ENCODE measurements around the gene KNTC1.

DNA sequence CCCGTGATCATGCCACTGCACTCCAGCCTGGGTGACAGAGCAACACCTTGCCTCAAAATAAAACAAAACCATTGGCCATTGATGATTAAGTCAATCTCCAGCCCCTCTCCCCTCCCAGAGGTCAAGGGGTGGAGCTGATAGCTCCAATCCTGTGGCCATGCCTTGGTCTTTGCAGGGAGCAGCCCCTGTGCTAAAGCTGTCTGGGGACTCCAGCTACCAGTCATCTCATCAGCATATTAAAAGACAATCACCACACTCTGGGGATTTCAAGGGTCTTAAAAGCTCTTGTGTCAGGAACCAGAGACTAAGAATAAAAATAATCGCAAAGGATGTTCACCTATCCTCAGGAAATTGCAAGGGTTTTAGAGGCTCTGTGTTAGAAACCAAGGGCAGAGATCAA is 145.5 kb downstream of the KNTC1 start:
- TF ChIP-seq POLR2A (IDR thresholded peaks at IDR 0.05), result no peak
- TF ChIP-seq, protein P1, sequence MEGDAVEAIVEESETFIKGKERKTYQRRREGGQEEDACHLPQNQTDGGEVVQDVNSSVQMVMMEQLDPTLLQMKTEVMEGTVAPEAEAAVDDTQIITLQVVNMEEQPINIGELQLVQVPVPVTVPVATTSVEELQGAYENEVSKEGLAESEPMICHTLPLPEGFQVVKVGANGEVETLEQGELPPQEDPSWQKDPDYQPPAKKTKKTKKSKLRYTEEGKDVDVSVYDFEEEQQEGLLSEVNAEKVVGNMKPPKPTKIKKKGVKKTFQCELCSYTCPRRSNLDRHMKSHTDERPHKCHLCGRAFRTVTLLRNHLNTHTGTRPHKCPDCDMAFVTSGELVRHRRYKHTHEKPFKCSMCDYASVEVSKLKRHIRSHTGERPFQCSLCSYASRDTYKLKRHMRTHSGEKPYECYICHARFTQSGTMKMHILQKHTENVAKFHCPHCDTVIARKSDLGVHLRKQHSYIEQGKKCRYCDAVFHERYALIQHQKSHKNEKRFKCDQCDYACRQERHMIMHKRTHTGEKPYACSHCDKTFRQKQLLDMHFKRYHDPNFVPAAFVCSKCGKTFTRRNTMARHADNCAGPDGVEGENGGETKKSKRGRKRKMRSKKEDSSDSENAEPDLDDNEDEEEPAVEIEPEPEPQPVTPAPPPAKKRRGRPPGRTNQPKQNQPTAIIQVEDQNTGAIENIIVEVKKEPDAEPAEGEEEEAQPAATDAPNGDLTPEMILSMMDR (IDR thresholded peaks at IDR 0.05), result no peak
- no peak for TF ChIP-seq EP300 (IDR thresholded peaks at IDR 0.05; ENCODE audit: low read depth)
- TF ChIP-seq POLR2AphosphoS5 (IDR thresholded peaks at IDR 0.05), result no peak

Data from transverse colon (tissue), 4 donors.